Activated naive CD4-positive, alpha-beta T cell treated with anti-CD3 and anti-CD28 coated beads, Interleukin-2, amount 10 ng/mL, durations not matched to agents 7 days and 5 days (primary cell): Measurements from ENCODE around the gene KPNA4.
"Not testable (repeated sequence)": the region's sequence is repeated elsewhere in the genome, so short reads cannot be mapped to it uniquely, and the experiment has no call there.

Experiments used
- CTCF ChIA-PET: fragments of 350-600 bp; sonication (Branson Sonifier 250); formaldehyde crosslinking; loops from one replicate; lab custom pipeline; 2021; ENCODE audit warnings: antibody characterized with exemption; lab: Charles Lee
- DNase-seq: peaks from one replicate; pipeline ENCODE4 v3.0.0-alpha.2; 2020
- H3K27ac Mint-ChIP-seq: one replicate; pipeline ENCODE4 v1.8.0; 2021; ENCODE audit warnings: mild to moderate bottlenecking, moderate library complexity, mixed read lengths
- H3K27me3 Mint-ChIP-seq: one replicate; pipeline ENCODE4 v1.8.0; 2021; ENCODE audit warnings: mild to moderate bottlenecking, mixed read lengths
- H3K36me3 Mint-ChIP-seq: one replicate; pipeline ENCODE4 v1.8.0; 2021; ENCODE audit warnings: mixed read lengths
- H3K4me1 Mint-ChIP-seq: one replicate; pipeline ENCODE4 v1.8.0; 2021; ENCODE audit warnings: mixed read lengths
- H3K4me3 Mint-ChIP-seq: one replicate; pipeline ENCODE4 v1.8.0; 2021; ENCODE audit warnings: mild to moderate bottlenecking, moderate library complexity, mixed read lengths
- H3K9me3 Mint-ChIP-seq: one replicate; pipeline ENCODE4 v1.8.0; 2021; ENCODE audit warnings: mixed read lengths

Gene KPNA4, protein sequence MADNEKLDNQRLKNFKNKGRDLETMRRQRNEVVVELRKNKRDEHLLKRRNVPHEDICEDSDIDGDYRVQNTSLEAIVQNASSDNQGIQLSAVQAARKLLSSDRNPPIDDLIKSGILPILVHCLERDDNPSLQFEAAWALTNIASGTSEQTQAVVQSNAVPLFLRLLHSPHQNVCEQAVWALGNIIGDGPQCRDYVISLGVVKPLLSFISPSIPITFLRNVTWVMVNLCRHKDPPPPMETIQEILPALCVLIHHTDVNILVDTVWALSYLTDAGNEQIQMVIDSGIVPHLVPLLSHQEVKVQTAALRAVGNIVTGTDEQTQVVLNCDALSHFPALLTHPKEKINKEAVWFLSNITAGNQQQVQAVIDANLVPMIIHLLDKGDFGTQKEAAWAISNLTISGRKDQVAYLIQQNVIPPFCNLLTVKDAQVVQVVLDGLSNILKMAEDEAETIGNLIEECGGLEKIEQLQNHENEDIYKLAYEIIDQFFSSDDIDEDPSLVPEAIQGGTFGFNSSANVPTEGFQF

GRCh38 chr3:160565442-160566403, at the start of gene KPNA4:
TSS of gene KPNA4 (minus strand) at chr3:160565571. CDS start at chr3:160565282, 289 bp downstream.
- Mint-ChIP-seq H3K27me3 (peaks cover 3% of the 10 kb centered on the region), H3K27ac (peak within 1 kb of the TSS; percentile 98), H3K9me3 (no peaks in the 10 kb centered on the region), H3K36me3 (peaks cover 45% of the 10 kb centered on the region), H3K4me3 (peak within 1 kb of the TSS; percentile 95), H3K4me1 (peaks cover 58% of the 10 kb centered on the region)
- CTCF ChIA-PET: interaction anchor here (1.5 kb wide), 1 partner anchor 22 kb away, joined by 3 read pairs; no protein-coding TSS in a partner anchor
- DNase-seq: peak; percentile 98

DNA sequence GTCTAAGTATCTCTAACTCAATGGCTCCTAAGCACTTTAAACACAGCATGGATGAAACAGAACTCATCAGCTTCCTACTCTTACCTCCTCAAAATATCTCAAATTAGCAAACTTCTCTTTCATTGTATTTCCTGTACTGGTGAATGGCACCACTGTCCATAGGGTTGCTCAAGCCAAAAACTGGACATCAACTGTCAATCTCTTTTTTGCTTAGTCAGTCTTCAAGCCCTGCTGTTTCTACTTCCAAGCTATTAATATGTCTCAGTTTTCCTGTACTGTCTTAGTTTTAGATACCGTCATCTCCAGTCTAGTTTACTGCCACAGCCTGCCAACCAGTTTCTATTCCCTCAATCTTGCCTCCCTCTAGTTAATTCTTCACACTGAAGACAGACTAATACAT, 48.3 kb upstream of the KPNA4 start:
- Mint-ChIP-seq H3K27ac (no peak overlapping the region), H3K9me3 (no peaks in the 10 kb centered on the region), H3K4me3 (no peak overlapping the region), H3K4me1 (no peaks in the 10 kb centered on the region), H3K27me3 (peaks cover 22% of the 10 kb centered on the region), H3K36me3 (no peaks in the 10 kb centered on the region)
- CTCF ChIA-PET: interaction anchor here (1.0 kb wide), 1 partner anchor 343 kb away, joined by 4 read pairs; no protein-coding TSS in a partner anchor
- DNase-seq: no peak

- Mint-ChIP-seq H3K36me3 (no peaks in the 10 kb centered on the region), H3K27ac (no peak overlapping the region), H3K9me3 (no peaks in the 10 kb centered on the region), H3K4me1 (no peaks in the 10 kb centered on the region), H3K27me3 (peaks cover 16% of the 10 kb centered on the region), H3K4me3 (no peak overlapping the region)
- CTCF ChIA-PET: interaction anchor here (1.0 kb wide), 1 partner anchor 344 kb away, joined by 4 read pairs; no protein-coding TSS in a partner anchor
- no peak for DNase-seq
These were observed 47.2 kb upstream of the KPNA4 start for GRCh38 chr3:160612386-160613075.

- Mint-ChIP-seq H3K27ac (no peak overlapping the region), H3K27me3 (peaks cover 14% of the 10 kb centered on the region), H3K4me1 (no peaks in the 10 kb centered on the region), H3K9me3 (no peaks in the 10 kb centered on the region), H3K36me3 (no peaks in the 10 kb centered on the region), H3K4me3 (no peak overlapping the region)
- CTCF ChIA-PET: no interaction called here
- no peak for DNase-seq
These were observed 45.8 kb upstream of the KPNA4 start for GRCh38 chr3:160611141-160611540.

DNA sequence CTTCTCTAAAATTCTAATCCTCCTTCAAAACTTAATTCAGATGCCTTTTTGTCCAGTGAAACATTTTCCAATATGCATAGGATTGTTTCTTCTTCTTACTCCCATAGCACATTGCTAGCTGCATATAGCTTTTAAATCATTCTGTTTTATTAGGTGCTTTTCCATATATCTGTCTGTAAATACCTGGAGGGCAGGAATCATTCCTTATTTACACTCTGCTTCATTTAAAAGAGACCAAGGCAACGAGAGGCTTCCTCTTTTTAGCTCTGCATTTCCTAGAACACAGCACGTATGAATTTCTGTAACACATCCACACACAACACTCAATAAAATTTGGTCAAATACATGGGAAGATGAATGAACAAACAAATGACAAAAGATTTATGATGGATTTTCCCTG, 43.5 kb upstream of the KPNA4 start:
- H3K27ac Mint-ChIP-seq: no peak overlapping the region
- CTCF ChIA-PET: interaction anchor here (0.9 kb wide), 1 partner anchor 8 kb away, joined by 3 read pairs; no protein-coding TSS in a partner anchor
- no peak overlapping the region for H3K4me3 Mint-ChIP-seq
- H3K36me3 Mint-ChIP-seq: no peaks in the 10 kb centered on the region
- no peak for DNase-seq
- H3K4me1 Mint-ChIP-seq: no peaks in the 10 kb centered on the region
- no peaks in the 10 kb centered on the region for H3K9me3 Mint-ChIP-seq
- H3K27me3 Mint-ChIP-seq: peaks cover 13% of the 10 kb centered on the region

DNA sequence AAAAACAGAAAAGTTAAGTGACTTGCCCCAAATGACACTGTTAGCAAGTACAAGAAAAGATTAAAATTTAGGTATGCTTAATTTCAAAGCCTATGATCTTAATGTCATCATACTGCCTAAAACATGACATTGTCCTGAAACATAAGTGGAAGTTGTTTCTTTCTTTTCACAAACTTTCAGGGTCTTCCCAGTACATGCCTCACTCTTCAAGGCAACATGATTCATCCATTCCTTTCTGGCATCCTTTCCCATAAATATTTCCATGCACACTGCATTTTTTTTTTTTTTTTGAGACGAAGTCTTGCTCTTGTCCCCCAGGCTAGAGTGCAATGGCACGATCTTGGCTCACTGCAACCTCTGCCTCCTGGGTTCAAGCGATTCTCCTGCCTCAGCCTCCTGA, 42.5 kb upstream of the KPNA4 start:
- no peak for DNase-seq
- H3K27me3 Mint-ChIP-seq: peaks cover 12% of the 10 kb centered on the region
- no peaks in the 10 kb centered on the region for H3K36me3 Mint-ChIP-seq
- no peaks in the 10 kb centered on the region for H3K4me1 Mint-ChIP-seq
- no peak overlapping the region for H3K27ac Mint-ChIP-seq
- no peak overlapping the region for H3K4me3 Mint-ChIP-seq
- H3K9me3 Mint-ChIP-seq: no peaks in the 10 kb centered on the region
- CTCF ChIA-PET: no interaction called here

- CTCF ChIA-PET: interaction anchor here (0.5 kb wide), 1 partner anchor 375 kb away, joined by 3 read pairs; no protein-coding TSS in a partner anchor
- Mint-ChIP-seq H3K27me3 (peaks cover 3% of the 10 kb centered on the region), H3K4me1 (no peaks in the 10 kb centered on the region), H3K27ac (no peak overlapping the region), H3K36me3 (no peaks in the 10 kb centered on the region), H3K9me3 (no peaks in the 10 kb centered on the region), H3K4me3 (no peak overlapping the region)
- no peak for DNase-seq
These were observed 39.9 kb upstream of the KPNA4 start for GRCh38 chr3:160605315-160605714.

- CTCF ChIA-PET, H3K36me3 Mint-ChIP-seq, H3K27me3 Mint-ChIP-seq, DNase-seq, H3K4me3 Mint-ChIP-seq, H3K9me3 Mint-ChIP-seq, H3K27ac Mint-ChIP-seq, H3K4me1 Mint-ChIP-seq: not testable (repeated sequence)
These were observed 38.5 kb upstream of the KPNA4 start for GRCh38 chr3:160603845-160604244.

GRCh38 chr3:160602259-160602658, 36.9 kb upstream of the KPNA4 start:
- no peak overlapping the region for H3K4me3 Mint-ChIP-seq
- H3K4me1 Mint-ChIP-seq: no peaks in the 10 kb centered on the region
- no peak overlapping the region for H3K27ac Mint-ChIP-seq
- no peaks in the 10 kb centered on the region for H3K36me3 Mint-ChIP-seq
- no peak for DNase-seq
- H3K27me3 Mint-ChIP-seq: peaks cover 3% of the 10 kb centered on the region
- H3K9me3 Mint-ChIP-seq: no peaks in the 10 kb centered on the region
- CTCF ChIA-PET: no interaction called here

- H3K9me3 Mint-ChIP-seq: no peaks in the 10 kb centered on the region
- no peaks in the 10 kb centered on the region for H3K4me1 Mint-ChIP-seq
- no peak overlapping the region for H3K4me3 Mint-ChIP-seq
- H3K36me3 Mint-ChIP-seq: no peaks in the 10 kb centered on the region
- CTCF ChIA-PET: no interaction called here
- no peak overlapping the region for H3K27ac Mint-ChIP-seq
- no peak for DNase-seq
- peaks cover 3% of the 10 kb centered on the region for H3K27me3 Mint-ChIP-seq
These were observed 35.9 kb upstream of the KPNA4 start for GRCh38 chr3:160601288-160601687.

DNA sequence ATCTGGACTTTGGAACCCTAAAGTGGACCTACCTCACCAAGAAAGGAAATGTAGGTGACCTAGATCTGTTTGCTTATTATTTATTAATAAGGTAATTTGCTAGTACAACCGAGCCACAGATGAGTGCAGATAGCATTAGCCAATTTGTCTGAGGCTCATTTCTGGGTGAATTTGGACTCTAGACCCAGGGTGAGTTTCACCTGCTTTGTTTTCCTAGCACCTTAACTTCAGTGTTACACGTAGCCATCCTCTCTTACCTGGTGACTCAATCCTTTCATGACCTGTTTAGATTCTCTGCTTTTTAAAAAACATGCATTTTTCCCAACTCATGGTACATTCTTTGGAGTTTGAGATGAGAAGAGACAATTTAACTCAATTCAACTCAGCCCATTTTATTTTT, 33.5 kb upstream of the KPNA4 start:
- Mint-ChIP-seq H3K4me1 (no peaks in the 10 kb centered on the region), H3K9me3 (no peaks in the 10 kb centered on the region), H3K27ac (no peak overlapping the region), H3K36me3 (no peaks in the 10 kb centered on the region), H3K27me3 (peaks cover 13% of the 10 kb centered on the region), H3K4me3 (no peak overlapping the region)
- DNase-seq: no peak
- CTCF ChIA-PET: no interaction called here

- Mint-ChIP-seq H3K9me3 (no peaks in the 10 kb centered on the region), H3K27ac (no peak overlapping the region), H3K4me3 (no peak overlapping the region), H3K27me3 (peaks cover 23% of the 10 kb centered on the region), H3K36me3 (no peaks in the 10 kb centered on the region), H3K4me1 (no peaks in the 10 kb centered on the region)
- no peak for DNase-seq
- CTCF ChIA-PET: no interaction called here
These were observed 22.7 kb upstream of the KPNA4 start for GRCh38 chr3:160588023-160588422.

- H3K27me3 Mint-ChIP-seq: peaks cover 23% of the 10 kb centered on the region
- H3K4me1 Mint-ChIP-seq: no peaks in the 10 kb centered on the region
- no peaks in the 10 kb centered on the region for H3K9me3 Mint-ChIP-seq
- H3K36me3 Mint-ChIP-seq: no peaks in the 10 kb centered on the region
- CTCF ChIA-PET: no interaction called here
- no peak for DNase-seq
- no peak overlapping the region for H3K4me3 Mint-ChIP-seq
- no peak overlapping the region for H3K27ac Mint-ChIP-seq
These were observed 21.7 kb upstream of the KPNA4 start for GRCh38 chr3:160587105-160587504.

- Mint-ChIP-seq H3K27ac (no peak overlapping the region), H3K4me3 (no peak overlapping the region), H3K27me3 (peaks cover 26% of the 10 kb centered on the region), H3K9me3 (no peaks in the 10 kb centered on the region), H3K4me1 (no peaks in the 10 kb centered on the region), H3K36me3 (no peaks in the 10 kb centered on the region)
- DNase-seq: no peak
- CTCF ChIA-PET: no interaction called here
These were observed 21.3 kb upstream of the KPNA4 start for GRCh38 chr3:160586679-160587078.
